NCI-H524 treated with DMSO at 0.1 percent for 48 hours (cell line): ENCODE data around the gene KLHL2.

ENCODE experiments used
- DNase-seq: peaks from one replicate; lab custom pipeline; 2025; lab: John Stamatoyannopoulos, UW

KLHL2 gene

DNA sequence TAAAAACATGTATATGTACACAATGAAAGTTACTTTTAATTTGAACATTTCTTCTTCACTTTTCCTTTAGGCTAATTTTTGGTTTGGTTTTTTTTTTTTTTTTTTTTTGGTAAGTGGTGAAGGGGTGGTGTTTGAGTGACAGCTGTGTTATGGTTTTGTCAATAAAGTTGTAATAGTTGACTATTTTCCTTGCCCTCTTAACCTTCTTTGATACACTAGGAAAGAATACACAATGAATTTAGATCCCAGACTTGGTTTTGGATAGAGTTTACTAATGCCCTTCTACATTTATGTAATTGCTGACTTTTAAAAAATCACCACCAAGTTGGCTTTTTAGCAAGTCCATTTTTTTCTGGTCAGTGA is 82.0 kb downstream of the KLHL2 start:
- DNase-seq: no peak

DNA sequence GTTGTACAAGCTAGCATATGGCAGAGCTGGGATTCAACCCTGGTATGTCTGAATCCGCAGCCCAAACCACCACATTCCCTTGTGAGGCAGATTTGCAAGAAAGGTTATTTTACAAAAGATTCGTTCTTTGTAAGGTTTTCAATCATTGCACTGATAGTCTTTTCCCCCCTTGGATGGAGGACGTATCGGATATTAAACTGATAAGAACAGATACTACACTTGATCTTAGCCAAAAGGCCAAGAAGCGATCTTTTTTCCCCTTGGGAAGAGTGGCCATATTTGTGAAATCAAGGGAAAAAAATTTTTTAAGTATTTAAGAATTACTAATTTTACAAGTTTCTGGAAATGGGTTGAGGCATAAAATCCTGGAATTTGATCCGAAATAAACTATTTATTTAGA is 85.7 kb downstream of the KLHL2 start:
- DNase-seq: no peak

- no peak for DNase-seq
These were observed 86.7 kb downstream of the KLHL2 start for GRCh38 chr4:165293927-165294649.

- no peak for DNase-seq
These were observed 87.5 kb downstream of the KLHL2 start for GRCh38 chr4:165294907-165295306.

DNA sequence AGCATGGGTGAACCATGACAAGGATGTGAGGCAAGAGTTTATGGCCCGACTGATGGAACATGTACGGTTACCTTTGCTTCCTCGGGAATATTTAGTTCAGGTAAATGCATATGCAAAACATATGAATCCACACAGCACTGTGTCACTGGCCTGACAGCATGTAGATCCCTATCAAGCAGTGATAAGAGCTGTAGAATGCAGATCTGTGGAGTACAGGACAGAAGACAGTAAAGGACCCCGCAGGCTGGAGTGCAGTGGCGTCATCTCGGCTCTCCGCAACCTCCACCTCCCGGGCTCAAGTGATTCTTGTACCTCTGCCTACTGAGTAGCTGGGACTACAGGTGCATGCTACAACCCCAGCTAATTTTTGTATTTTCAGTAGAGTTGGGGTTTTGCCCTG is 90.3 kb downstream of the KLHL2 start:
- DNase-seq: no peak

DNA sequence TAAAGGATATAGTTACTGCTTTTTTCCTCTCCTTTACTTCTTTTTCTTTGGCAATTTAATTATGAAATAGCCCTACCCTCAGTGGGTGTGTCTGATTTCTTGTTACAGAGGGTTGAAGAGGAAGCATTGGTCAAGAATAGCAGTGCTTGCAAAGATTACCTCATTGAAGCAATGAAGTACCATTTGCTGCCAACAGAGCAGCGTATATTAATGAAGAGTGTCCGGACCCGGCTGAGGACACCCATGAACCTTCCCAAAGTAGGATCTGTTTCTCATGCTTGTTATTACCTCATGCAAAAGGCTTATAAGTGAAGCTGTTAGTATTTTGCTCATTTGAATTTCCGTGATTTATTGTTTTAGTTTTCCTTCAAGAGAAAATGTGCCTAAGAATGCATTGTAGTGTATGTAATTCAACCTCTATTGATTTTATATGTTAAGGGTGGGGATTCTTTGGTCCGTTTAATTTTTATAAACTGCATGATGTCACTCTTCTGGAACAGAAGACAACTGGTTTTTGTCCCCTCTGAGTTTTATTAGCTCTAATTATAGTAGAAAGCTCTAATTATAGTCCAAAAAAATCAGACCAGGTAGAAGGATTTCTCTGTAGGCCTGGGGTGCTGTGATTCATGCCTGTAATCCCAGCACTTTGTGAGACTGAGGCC is 92.2 kb downstream of the KLHL2 start:
- no peak for DNase-seq

GRCh38 chr4:165301833-165302232 is 94.5 kb downstream of the KLHL2 start:
- DNase-seq: no peak

GRCh38 chr4:165302658-165303057 is 95.3 kb downstream of the KLHL2 start:
- no peak for DNase-seq

DNA sequence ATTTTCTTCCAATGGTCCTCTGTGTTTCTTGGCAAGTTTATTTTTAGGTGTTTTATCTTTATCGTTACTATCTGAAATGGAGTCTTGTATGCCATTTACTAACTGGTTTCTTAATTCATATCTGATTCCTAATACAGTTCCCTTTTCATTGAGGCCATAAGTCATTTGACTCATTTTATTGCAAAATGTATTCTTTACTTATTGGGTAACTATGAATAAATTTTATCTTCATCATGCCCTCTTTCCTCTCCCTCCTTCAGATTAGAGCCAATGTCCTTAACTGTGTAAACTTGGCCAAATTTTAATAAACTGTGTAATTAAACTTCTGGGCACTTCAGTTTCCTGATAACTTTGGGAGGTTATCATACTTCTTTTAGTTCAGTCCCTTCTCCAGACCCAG is 100.8 kb downstream of the KLHL2 start:
- DNase-seq: no peak

DNA sequence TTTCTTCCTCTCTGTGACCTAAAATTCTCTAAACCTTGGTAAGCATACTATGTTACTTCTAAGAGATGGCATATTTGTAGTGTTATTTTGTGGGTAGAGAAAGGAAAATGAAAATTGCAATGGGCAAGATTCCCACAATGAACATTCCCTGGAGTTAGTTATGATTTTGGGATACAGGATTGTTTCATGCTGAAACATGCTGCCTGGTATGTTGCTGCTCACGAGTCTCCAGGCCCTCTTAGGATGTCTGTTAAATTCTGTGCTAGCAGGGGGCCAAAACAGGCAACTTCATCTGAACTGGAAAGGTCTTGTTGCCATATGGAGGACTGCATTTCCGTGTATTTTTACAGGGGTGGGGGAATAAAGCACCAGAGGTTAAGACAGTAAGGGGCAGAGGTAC is 101.2 kb downstream of the KLHL2 start:
- no peak for DNase-seq

GRCh38 chr4:165309456-165309855 is 102.1 kb downstream of the KLHL2 start:
- DNase-seq: no peak

DNA sequence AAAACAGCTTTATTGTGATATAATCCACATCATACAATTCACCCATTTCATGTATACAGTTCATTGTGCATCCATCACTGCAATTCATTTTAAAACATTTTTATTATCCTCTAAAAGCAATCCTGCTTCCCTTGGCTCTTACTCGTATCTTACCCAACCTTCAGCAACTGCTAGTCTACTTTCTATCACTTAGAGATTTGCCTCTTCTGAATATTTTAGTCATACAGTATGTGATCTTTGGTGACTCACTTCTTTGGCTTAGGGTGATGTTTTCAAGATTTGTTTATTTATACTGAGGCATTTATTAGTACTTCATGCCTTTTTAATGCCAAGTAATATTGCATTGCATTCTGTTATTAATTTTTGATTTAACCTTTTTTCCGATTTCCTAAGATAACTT is 105.1 kb downstream of the KLHL2 start:
- DNase-seq: no peak

- no peak for DNase-seq
These were observed 111.7 kb downstream of the KLHL2 start for GRCh38 chr4:165319030-165319429.

DNA sequence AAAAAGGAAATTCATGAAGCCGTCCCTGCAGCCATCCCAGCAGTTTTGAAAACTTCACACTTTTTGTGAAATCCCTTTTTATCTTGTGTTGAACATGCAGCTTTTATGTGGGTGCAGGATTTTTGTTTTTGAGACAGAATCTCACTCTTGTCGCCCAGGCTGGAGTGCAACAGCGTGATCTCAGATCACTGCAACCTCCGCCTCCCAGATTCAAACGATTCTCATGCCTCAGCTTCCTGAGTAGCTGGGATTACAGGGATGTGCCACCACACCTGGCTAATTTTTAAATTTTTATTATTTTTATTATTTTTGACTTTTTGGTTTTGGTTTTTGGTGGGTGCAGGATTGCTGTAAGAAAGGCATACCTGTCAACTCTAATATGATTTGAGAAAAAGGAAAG is 112.1 kb downstream of the KLHL2 start:
- no peak for DNase-seq

- DNase-seq: no peak
These were observed 117.0 kb downstream of the KLHL2 start for GRCh38 chr4:165324236-165324917.

GRCh38 chr4:165324918-165325304 is 117.5 kb downstream of the KLHL2 start:
- no peak for DNase-seq

GRCh38 chr4:165325732-165326512 is 118.6 kb downstream of the KLHL2 start:
- DNase-seq: no peak

- DNase-seq: no peak
These were observed 119.5 kb downstream of the KLHL2 start for GRCh38 chr4:165326831-165327210.

- DNase-seq: peak; percentile 79
These were observed 120.1 kb downstream of the KLHL2 start, which contains the start of gene MSMO1 for GRCh38 chr4:165327211-165328100. Gene MSMO1, plus strand, starts transcription at chr4:165327669. Its CDS starts 5,702 bp downstream, at chr4:165333371.

GRCh38 chr4:165328101-165328425 is 120.7 kb downstream of the KLHL2 start:
- no peak for DNase-seq

- DNase-seq: no peak
These were observed 121.3 kb downstream of the KLHL2 start for GRCh38 chr4:165328708-165329107.

GRCh38 chr4:165330071-165330470 is 122.7 kb downstream of the KLHL2 start:
- no peak for DNase-seq
